Measurements from ENCODE around the gene TRAPPC5. TPM values are rescaled to one million over a fixed set of nuclear protein-coding genes. Genes with fewer than 3 reads are reported as not detected.

The TRAPPC5 gene
- total RNA-seq, 1 donor from 2014 or later: 127 TPM

- peak; percentile 31 for ATAC-seq
Measured at GRCh38 chr19:7701654-7702457, 21.2 kb downstream of the TRAPPC5 start, which contains the start of gene FCER2. Gene FCER2, minus strand, starts transcription at chr19:7702131. Its CDS starts 2,371 bp downstream, at chr19:7699760.

GRCh38 chr19:7703332-7703731 lies 22.7 kb downstream of the TRAPPC5 start:
- no peak for ATAC-seq

- ATAC-seq: no peak
Measured at GRCh38 chr19:7704280-7705060, 23.8 kb downstream of the TRAPPC5 start.

GRCh38 chr19:7705387-7706187 lies 25.0 kb downstream of the TRAPPC5 start:
- peak; percentile 30 for ATAC-seq

GRCh38 chr19:7706188-7706954 lies 25.7 kb downstream of the TRAPPC5 start:
- no peak for ATAC-seq

GRCh38 chr19:7706955-7707456 lies 26.4 kb downstream of the TRAPPC5 start:
- ATAC-seq: peak; percentile 5

GRCh38 chr19:7709932-7710460 lies 29.4 kb downstream of the TRAPPC5 start:
- no peak for ATAC-seq

- no peak for ATAC-seq
Measured at GRCh38 chr19:7710616-7711015, 30.0 kb downstream of the TRAPPC5 start.

- no peak for ATAC-seq
Measured at GRCh38 chr19:7715671-7716070, 35.0 kb downstream of the TRAPPC5 start.

- ATAC-seq: no peak
Measured at GRCh38 chr19:7716762-7717161, 36.1 kb downstream of the TRAPPC5 start.

GRCh38 chr19:7718668-7719067 lies 38.0 kb downstream of the TRAPPC5 start:
- no peak for ATAC-seq

GRCh38 chr19:7720351-7720750 lies 39.7 kb downstream of the TRAPPC5 start:
- ATAC-seq: no peak

- no peak for ATAC-seq
Measured at GRCh38 chr19:7722231-7722651, 41.6 kb downstream of the TRAPPC5 start.

GRCh38 chr19:7725791-7726190 lies 45.2 kb downstream of the TRAPPC5 start:
- no peak for ATAC-seq

- no peak for ATAC-seq
Measured at GRCh38 chr19:7729211-7729610, 48.6 kb downstream of the TRAPPC5 start.

- no peak for ATAC-seq
Measured at GRCh38 chr19:7729831-7730285, 49.2 kb downstream of the TRAPPC5 start.

- peak; percentile 21 for ATAC-seq
Measured at GRCh38 chr19:7730286-7731217, 49.9 kb downstream of the TRAPPC5 start.

GRCh38 chr19:7731218-7731595 lies 50.6 kb downstream of the TRAPPC5 start:
- ATAC-seq: no peak

GRCh38 chr19:7731615-7732014 lies 51.0 kb downstream of the TRAPPC5 start:
- ATAC-seq: no peak

GRCh38 chr19:7732045-7732444 lies 51.4 kb downstream of the TRAPPC5 start, which contains the start of gene CLEC4G:
Gene CLEC4G, minus strand, starts transcription at chr19:7732110. Its CDS starts 8 bp downstream, at chr19:7732102.
- no peak for ATAC-seq
